ENCODE measurements around the gene VDAC2.

- TF ChIP-seq, protein P1, sequence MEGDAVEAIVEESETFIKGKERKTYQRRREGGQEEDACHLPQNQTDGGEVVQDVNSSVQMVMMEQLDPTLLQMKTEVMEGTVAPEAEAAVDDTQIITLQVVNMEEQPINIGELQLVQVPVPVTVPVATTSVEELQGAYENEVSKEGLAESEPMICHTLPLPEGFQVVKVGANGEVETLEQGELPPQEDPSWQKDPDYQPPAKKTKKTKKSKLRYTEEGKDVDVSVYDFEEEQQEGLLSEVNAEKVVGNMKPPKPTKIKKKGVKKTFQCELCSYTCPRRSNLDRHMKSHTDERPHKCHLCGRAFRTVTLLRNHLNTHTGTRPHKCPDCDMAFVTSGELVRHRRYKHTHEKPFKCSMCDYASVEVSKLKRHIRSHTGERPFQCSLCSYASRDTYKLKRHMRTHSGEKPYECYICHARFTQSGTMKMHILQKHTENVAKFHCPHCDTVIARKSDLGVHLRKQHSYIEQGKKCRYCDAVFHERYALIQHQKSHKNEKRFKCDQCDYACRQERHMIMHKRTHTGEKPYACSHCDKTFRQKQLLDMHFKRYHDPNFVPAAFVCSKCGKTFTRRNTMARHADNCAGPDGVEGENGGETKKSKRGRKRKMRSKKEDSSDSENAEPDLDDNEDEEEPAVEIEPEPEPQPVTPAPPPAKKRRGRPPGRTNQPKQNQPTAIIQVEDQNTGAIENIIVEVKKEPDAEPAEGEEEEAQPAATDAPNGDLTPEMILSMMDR (conservative IDR thresholded peaks at IDR 0.05 in 1 of 2, IDR thresholded peaks at IDR 0.05 in 1 of 2; ENCODE audit: extremely low read depth in 1 of 2, insufficient read depth in 1 of 2, low read depth in 1 of 2, low read length in 2 of 2) = no peak
- no peak for TF ChIP-seq EZH2 (IDR thresholded peaks at IDR 0.05; ENCODE audit: borderline replicate concordance, low read length)
Observed at GRCh38 chr10:75228278-75228677, 17.7 kb downstream of the VDAC2 start.
